ENCODE measurements around the gene RNF220. TPM values are rescaled to one million over a fixed set of nuclear protein-coding genes. Genes with fewer than 3 reads are reported as not detected.

RNF220 gene
- total RNA-seq, 2 donors from 2014 or later = 53.3 to 62.0 TPM

DNA sequence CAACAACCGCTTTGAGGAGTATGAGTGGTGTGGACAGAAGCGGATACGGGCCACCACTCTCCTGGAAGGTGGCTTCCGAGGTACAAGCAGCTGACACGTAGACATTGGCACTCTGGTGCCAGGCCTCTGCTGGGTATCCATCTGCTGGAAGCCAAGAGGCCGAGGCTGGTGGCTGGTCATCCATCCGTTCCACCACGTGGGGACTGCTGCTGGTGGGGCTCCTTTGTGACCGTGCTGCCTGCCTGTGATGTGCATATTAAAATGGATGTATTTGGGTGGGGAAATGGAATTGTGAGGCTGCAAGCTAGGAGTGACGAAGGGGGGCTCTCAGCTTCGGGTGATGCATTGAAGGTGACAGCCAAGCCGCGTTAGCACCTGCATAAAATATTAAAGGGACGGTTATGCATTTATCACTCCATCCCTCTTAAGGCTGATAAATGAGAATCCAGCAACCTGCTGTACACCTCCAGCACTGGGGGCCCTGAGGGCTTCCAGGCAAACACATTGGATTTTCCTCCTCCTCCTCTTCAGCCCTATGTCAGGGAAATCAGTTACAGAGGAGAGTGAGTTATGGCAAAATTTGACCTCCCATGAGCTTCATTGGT, 231.1 kb downstream of the RNF220 start:
- DNase-seq = no peak
- H3K9ac ChIP-seq (ENCODE audit: low read depth in 2 of 2, low read length in 2 of 2) = no peak overlapping the region
- H3K4me1 ChIP-seq = peaks cover 10% of the 10 kb centered on the region
- H3K27ac ChIP-seq = no peak overlapping the region
- no peaks in the 10 kb centered on the region for H3K27me3 ChIP-seq
- H3K9me3 ChIP-seq = no peaks in the 10 kb centered on the region
- intact Hi-C loops (cut with DNase I) = no loop called here
- H3K36me3 ChIP-seq = peaks cover 22% of the 10 kb centered on the region
- no peak overlapping the region for H3K4me3 ChIP-seq
- TF ChIP-seq, protein P1, sequence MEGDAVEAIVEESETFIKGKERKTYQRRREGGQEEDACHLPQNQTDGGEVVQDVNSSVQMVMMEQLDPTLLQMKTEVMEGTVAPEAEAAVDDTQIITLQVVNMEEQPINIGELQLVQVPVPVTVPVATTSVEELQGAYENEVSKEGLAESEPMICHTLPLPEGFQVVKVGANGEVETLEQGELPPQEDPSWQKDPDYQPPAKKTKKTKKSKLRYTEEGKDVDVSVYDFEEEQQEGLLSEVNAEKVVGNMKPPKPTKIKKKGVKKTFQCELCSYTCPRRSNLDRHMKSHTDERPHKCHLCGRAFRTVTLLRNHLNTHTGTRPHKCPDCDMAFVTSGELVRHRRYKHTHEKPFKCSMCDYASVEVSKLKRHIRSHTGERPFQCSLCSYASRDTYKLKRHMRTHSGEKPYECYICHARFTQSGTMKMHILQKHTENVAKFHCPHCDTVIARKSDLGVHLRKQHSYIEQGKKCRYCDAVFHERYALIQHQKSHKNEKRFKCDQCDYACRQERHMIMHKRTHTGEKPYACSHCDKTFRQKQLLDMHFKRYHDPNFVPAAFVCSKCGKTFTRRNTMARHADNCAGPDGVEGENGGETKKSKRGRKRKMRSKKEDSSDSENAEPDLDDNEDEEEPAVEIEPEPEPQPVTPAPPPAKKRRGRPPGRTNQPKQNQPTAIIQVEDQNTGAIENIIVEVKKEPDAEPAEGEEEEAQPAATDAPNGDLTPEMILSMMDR (IDR thresholded peaks at IDR 0.05) = no peak

DNA sequence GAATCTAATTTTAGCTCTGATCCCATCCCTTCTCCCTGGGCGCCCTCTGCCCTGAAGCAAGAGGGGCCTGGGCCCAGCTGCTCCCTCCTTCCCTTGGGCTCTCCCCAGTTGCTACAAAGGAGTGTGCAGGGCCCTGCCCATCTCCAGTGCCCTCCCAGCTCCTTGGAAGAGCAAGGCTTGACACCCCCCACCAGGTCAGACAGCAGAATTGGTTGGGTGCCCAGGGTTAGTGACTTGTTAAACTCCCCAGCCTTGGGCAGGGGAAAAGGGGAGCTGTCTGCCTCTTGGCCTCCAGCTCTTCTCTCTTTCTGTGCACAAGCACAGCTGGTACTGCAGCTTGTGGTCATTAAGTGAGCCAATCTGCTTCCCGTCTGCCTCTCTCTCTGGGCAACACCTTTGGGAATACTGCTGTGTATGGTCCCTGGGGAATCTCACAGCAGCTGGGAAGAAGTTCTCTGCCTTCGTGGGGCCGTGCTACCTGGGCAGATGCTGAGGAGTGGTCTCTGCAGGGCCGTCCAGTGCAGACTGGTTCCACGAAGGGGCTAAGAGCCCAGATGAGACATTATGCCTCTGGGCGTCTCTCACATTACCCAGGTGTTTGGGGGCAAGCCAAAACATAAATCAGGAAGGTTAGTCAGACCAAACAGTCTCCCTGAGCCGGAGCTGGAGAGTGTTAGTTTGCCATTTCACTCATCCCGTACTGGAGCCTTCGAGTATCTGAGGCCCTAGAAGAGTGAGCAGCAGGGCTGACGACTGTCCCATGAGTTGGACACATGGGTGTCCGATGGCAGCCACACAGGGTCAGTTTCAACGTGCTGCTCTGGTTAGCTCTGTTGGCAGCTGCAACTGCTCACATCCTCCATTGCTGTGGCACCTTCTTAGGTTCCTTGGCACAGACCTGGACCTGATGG, 231.9 kb downstream of the RNF220 start:
- peaks cover 22% of the 10 kb centered on the region for H3K36me3 ChIP-seq
- H3K9me3 ChIP-seq = no peaks in the 10 kb centered on the region
- no peak overlapping the region for H3K4me3 ChIP-seq
- no peak for DNase-seq
- no peak overlapping the region for H3K27ac ChIP-seq
- TF ChIP-seq, protein P1 (IDR thresholded peaks at IDR 0.05) = no peak
- no peaks in the 10 kb centered on the region for H3K27me3 ChIP-seq
- intact Hi-C loops (cut with DNase I) = no loop called here
- H3K9ac ChIP-seq (ENCODE audit: low read depth in 2 of 2, low read length in 2 of 2) = no peak overlapping the region
- H3K4me1 ChIP-seq = peaks cover 10% of the 10 kb centered on the region

DNA sequence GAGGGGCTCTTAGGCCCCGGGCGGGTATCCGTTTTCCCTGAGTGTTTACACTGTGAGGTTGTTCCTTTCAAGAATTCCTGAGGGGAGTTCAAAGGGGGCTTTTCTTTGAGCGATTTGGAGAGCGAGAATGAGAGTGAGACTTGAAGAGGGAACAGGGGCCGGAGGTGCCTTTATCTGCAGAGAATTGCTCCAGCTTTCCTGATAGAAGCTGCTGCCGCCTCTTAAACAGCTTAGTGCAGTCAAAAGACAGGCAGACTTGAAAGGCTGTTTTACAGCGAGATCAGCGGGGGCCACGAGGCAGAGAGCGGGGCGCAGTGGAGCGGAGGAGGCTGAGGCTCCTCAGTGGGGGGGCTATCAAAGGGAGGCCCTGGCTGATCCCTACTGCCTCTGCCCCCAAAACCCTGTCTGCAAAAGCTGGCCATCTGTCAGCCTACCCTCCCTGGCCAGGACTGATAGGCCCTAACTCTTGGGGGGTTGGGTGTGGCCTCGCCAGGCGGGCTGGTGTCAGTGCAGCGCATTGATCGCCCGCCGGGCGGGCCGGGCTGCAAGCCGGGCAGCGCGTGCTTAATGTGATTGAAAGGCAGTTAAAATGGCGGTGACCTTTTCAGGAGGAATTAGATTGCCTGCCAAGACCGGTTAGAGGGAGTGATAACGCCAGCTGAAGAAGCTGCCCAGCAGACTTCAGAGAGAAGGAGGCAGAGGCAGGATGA, 232.8 kb downstream of the RNF220 start:
- Histone ChIP-seq H3K27me3 (no peaks in the 10 kb centered on the region), H3K9ac (ENCODE audit: low read depth in 2 of 2, low read length in 2 of 2) (no peak overlapping the region), H3K4me1 (peaks cover 7% of the 10 kb centered on the region), H3K9me3 (no peaks in the 10 kb centered on the region), H3K36me3 (peaks cover 29% of the 10 kb centered on the region), H3K4me3 (no peak overlapping the region), H3K27ac (no peak overlapping the region)
- TF ChIP-seq, protein P1 (IDR thresholded peaks at IDR 0.05) = no peak
- DNase-seq = no peak
- intact Hi-C loops (cut with DNase I) = no loop called here

DNA sequence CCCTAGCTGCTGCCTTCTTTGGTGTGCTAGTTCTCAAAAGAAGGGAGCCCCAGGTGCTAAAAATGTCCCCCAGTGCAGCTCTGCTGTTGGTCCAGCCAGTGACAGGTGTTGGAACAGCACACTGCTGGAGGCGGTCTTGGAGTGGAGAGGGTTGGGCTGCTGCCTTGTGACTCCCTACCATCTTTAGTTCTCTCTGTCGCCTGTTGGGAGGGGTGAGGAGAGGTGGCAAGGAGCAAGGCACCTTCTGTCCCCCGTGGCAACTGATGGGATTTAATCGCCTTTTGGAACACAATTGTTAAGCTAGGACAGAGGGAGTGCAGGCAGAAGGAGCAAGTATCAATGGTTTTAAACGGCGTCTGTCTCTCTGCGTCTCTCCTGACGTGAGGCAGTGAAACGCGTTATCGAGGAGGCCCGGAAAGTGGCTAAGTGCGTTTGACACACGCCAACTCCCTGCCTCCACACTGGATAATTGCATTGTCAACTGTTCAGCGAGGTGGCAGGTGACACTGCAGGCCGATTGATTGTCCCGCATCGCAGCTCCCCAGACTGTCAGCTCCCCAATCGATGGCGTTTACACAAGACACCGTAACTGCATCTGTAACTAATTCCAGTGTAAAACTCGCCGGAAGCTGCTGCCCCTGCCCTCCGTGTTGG, 235.3 kb downstream of the RNF220 start:
- Histone ChIP-seq H3K36me3 (peaks cover 31% of the 10 kb centered on the region), H3K4me3 (no peak overlapping the region), H3K9me3 (no peaks in the 10 kb centered on the region), H3K27ac (no peak overlapping the region), H3K9ac (ENCODE audit: low read depth in 2 of 2, low read length in 2 of 2) (no peak overlapping the region), H3K4me1 (no peaks in the 10 kb centered on the region), H3K27me3 (no peaks in the 10 kb centered on the region)
- intact Hi-C loops (cut with DNase I) = no loop called here
- no peak for DNase-seq
- TF ChIP-seq, protein P1 (IDR thresholded peaks at IDR 0.05) = no peak

All from colonic mucosa (tissue), 4 donors.